HFF-Myc (cell line): ENCODE data around the gene RAD51B.

Experiments
- DNase-seq: peaks from one replicate; pipeline ENCODE4 v3.0.0-alpha.2; 2011; ENCODE audit warnings: low read depth; ENCODE audit errors: extremely low read depth
- H3K4me3 ChIP-seq: replicated peaks from 2 replicates; pipeline ENCODE4 v1.5.1; 2011; ENCODE audit warnings: low read depth, mild to moderate bottlenecking, control low read depth, low read length
- TF ChIP-seq, protein P1 (sequence below): IDR thresholded peaks from 2 replicates; pipeline ENCODE4 v1.5.1; 2012; ENCODE audit warnings: mild to moderate bottlenecking, low read depth, low read length, control low read depth; ENCODE audit errors: missing control alignments

Gene RAD51B

DNA sequence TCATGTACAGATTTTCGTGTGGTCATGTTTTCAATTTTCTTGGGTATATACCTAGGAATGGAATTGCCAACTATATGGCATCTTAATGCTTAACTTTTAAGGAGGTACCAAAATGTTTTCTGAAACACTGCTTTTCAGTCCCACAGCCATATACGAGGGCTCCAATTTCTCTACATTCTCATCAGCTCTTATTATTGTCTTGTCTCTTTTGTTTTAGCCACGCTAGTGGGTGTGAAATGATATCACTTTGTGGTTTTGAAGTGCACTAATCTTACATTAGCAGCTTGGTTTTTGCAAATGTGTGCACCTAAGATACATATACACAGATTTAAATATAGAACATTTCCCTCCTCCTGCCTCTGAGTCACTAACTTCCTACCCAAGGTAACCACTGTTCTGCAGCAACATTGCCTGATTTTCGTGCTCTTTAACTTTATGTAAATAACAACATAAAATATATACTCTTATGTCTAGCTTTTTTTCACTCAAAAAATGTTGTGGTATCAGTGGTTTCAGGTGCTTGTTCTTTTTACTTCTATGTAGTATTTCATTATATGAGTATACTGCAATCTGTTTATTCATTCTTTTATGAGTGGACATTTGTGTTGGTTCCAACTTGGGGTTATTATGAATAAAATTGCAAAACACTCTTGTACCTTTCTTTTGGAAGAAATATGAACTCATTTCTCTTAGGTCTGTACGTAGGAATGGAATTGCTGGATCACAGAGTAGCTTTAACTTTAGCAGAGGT is 900.2 kb downstream of the RAD51B start:
- TF ChIP-seq, protein P1, sequence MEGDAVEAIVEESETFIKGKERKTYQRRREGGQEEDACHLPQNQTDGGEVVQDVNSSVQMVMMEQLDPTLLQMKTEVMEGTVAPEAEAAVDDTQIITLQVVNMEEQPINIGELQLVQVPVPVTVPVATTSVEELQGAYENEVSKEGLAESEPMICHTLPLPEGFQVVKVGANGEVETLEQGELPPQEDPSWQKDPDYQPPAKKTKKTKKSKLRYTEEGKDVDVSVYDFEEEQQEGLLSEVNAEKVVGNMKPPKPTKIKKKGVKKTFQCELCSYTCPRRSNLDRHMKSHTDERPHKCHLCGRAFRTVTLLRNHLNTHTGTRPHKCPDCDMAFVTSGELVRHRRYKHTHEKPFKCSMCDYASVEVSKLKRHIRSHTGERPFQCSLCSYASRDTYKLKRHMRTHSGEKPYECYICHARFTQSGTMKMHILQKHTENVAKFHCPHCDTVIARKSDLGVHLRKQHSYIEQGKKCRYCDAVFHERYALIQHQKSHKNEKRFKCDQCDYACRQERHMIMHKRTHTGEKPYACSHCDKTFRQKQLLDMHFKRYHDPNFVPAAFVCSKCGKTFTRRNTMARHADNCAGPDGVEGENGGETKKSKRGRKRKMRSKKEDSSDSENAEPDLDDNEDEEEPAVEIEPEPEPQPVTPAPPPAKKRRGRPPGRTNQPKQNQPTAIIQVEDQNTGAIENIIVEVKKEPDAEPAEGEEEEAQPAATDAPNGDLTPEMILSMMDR: no peak
- DNase-seq: no peak
- H3K4me3 ChIP-seq: no peak overlapping the region

DNA sequence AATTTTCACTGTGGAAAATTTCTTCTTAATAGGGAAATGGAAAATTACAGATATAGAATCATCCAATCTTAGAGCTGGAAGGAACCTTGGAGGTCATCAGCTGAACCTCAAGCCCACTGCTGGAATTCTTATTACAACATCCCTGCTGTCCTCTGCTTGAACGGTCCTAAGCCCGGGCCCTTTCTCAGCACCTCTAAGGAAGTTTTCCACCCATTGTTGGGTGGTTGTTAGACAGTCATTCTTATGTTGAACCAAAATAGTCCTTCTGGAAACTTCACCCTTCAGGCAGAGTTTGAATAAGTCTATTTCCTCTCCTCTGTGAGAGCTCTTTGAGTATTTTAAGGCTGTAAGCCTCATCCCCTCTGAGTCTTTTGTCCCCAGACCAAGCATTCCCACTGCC is 902.6 kb downstream of the RAD51B start:
- no peak overlapping the region for H3K4me3 ChIP-seq
- TF ChIP-seq, protein P1: no peak
- no peak for DNase-seq

DNA sequence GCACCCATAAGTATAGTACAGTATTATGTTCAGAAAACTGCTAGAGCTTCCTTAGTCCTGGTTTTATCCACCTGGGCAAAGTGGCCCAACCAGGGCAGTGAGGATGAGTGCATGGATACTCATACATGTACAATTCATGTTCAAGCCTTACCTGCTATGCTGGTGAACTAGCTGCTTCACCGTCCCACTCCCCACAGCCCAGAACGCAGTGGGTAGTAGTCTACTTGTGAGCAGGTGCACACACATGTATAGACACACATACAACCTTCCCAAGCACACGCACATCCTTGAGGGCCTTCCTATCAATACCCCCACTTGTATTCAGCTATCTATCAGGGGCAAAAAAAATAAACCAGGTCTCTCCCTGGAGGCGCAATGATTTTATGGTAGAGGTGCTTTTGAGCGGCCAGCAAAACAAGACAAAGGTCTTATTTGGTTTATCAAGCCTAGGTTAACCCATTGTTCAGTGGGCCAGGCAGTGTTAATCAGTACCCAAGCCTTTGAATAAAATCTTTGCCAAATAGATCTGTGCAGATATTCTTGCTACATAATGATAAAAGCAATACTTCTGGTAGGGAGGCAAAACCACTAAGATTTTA is 903.5 kb downstream of the RAD51B start:
- no peak overlapping the region for H3K4me3 ChIP-seq

DNA sequence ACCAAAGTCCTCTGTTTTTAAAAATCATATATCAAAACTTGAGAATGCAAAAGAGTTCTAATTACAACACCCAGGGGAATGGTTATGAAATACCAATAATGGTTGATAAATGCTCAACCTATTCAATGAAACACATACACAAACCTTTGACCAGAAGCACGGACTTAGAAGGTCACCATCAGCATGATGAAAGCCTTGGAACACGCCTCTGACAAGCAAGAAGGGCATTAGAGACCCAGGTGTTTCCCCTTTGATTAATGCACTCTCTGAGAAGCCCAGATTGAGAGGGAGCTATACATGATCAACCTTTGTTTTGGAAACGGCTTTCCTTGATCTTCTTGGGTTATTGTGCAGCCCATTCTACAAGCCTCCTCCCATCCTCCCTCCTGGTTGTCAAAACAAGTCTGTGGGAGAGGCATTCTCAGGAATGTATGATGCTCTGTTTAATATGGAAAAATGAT is 904.3 kb downstream of the RAD51B start:
- DNase-seq: no peak
- TF ChIP-seq, protein P1: no peak
- H3K4me3 ChIP-seq: no peak overlapping the region

More for the DNA sequence above, 903.5 kb downstream of the RAD51B start:
- TF ChIP-seq, protein P1: no peak
- no peak for DNase-seq

DNA sequence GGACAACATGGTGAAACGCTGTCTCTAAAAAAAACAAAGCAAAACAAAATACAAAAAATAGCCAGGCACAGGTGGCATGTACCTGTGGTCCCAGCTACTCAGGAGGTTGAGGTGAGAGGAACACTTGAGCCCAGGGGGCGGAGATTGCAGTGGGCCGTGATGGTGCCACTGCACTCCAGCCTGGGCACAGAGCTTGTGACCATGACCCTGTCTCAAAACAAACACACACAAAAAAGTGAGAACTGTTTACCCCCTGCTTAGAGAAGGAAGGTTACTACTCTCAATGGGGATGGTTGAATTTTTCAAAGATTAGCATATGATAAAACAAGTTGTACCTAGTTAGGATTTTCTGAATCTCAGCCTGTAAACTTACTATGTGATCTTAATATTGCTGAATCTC is 905.3 kb downstream of the RAD51B start:
- TF ChIP-seq, protein P1: no peak
- H3K4me3 ChIP-seq: no peak overlapping the region
- DNase-seq: no peak

DNA sequence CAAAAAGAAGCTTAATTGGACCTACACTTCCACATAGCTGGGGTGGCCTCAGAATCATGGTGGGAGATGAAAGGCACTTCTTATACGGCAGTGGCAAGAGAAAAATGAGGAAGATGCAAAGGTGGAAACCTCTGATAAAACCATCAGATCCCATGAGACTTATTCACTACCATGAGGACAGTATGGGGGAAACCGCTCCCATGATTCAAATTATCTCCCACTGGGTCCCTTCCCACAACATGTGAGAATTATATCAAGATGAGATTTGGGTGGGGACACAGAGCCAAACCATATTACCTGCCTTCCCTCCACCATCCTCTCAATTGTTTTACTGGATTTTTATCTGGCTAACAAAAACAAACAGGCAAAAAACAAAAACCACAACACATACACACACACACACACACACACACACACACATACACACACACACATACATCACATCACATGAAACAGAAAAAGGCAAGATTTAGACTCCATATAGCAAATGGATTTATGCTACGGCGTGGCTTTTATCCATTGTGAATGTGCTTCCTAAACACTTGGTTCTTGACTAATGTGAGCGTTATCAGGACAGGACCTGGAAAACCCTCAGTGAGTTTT is 906.6 kb downstream of the RAD51B start:
- DNase-seq: no peak

More for the DNA sequence above, 906.6 kb downstream of the RAD51B start:
- TF ChIP-seq, protein P1: no peak
- H3K4me3 ChIP-seq: no peak overlapping the region
